Measurements from ENCODE around the gene CCDC192. TPM values are rescaled to one million over a fixed set of nuclear protein-coding genes. Genes with fewer than 3 reads are reported as not detected.
"Not testable (repeated sequence)": the region's sequence is repeated elsewhere in the genome, so short reads cannot be mapped to it uniquely, and the experiment has no call there.

The CCDC192 gene
- total RNA-seq, 1 donor from 2014 or later, result not detected

- DNase-seq, result no peak
Observed at GRCh38 chr5:127699416-127699815, 3.8 kb upstream of the CCDC192 start.

GRCh38 chr5:127700237-127700766 lies 2.9 kb upstream of the CCDC192 start:
- DNase-seq, result no peak

GRCh38 chr5:127702434-127702833 lies 757 bp upstream of the CCDC192 start:
- DNase-seq, result no peak

- no peak for DNase-seq
Observed at GRCh38 chr5:127705120-127705892, 2.1 kb downstream of the CCDC192 start.

GRCh38 chr5:127706691-127707090 lies 3.5 kb downstream of the CCDC192 start:
- DNase-seq, result no peak

- no peak for DNase-seq
Observed at GRCh38 chr5:127707209-127707608, 4.0 kb downstream of the CCDC192 start.

GRCh38 chr5:127713083-127713482 lies 9.9 kb downstream of the CCDC192 start:
- not testable (repeated sequence) for DNase-seq

GRCh38 chr5:127718181-127718580 lies 15.0 kb downstream of the CCDC192 start:
- DNase-seq, result no peak

GRCh38 chr5:127723571-127723970 lies 20.4 kb downstream of the CCDC192 start:
- DNase-seq, result no peak

- no peak for DNase-seq
Observed at GRCh38 chr5:127725673-127726072, 22.5 kb downstream of the CCDC192 start.

- no peak for DNase-seq
Observed at GRCh38 chr5:127732963-127733362, 29.8 kb downstream of the CCDC192 start.

GRCh38 chr5:127739348-127739747 lies 36.2 kb downstream of the CCDC192 start:
- not testable (repeated sequence) for DNase-seq

- no peak for DNase-seq
Observed at GRCh38 chr5:127739807-127740384, 36.7 kb downstream of the CCDC192 start.

GRCh38 chr5:127741412-127741811 lies 38.2 kb downstream of the CCDC192 start:
- no peak for DNase-seq

- DNase-seq, result no peak
Observed at GRCh38 chr5:127744241-127744640, 41.0 kb downstream of the CCDC192 start.

GRCh38 chr5:127746756-127747155 lies 43.6 kb downstream of the CCDC192 start:
- DNase-seq, result no peak

GRCh38 chr5:127752503-127753265 lies 49.5 kb downstream of the CCDC192 start:
- DNase-seq, result not testable (repeated sequence)

- DNase-seq, result no peak
Observed at GRCh38 chr5:127754259-127754658, 51.1 kb downstream of the CCDC192 start.

- DNase-seq, result no peak
Observed at GRCh38 chr5:127754706-127755105, 51.5 kb downstream of the CCDC192 start.

- peak; percentile 1 for DNase-seq
Observed at GRCh38 chr5:127757576-127757975, 54.4 kb downstream of the CCDC192 start.

- DNase-seq, result no peak
Observed at GRCh38 chr5:127758766-127759283, 55.6 kb downstream of the CCDC192 start.

GRCh38 chr5:127761869-127762268 lies 58.7 kb downstream of the CCDC192 start:
- no peak for DNase-seq

- no peak for DNase-seq
Observed at GRCh38 chr5:127762412-127762811, 59.2 kb downstream of the CCDC192 start.

Measured in occipital lobe (tissue), 2 donors.